AG10803 (cell line): Measurements from ENCODE around the gene ZC3HAV1.
"Not testable (repeated sequence)": the region's sequence is repeated elsewhere in the genome, so short reads cannot be mapped to it uniquely, and the experiment has no call there.

Experiments
- DNase-seq: peaks from one replicate; pipeline ENCODE4 v3.0.0; 2010; ENCODE audit warnings: low read depth
- H3K4me3 ChIP-seq: 2 replicates; pipeline ENCODE4 v1.5.1; 2011; ENCODE audit warnings: mild to moderate bottlenecking, low read length, control low read depth
- TF ChIP-seq, protein P1 (sequence below): conservative IDR thresholded peaks from 2 replicates; pipeline ENCODE4 v1.5.1; 2011; ENCODE audit warnings: mild to moderate bottlenecking, low read length, control low read depth, inconsistent platforms

ZC3HAV1 gene

DNA sequence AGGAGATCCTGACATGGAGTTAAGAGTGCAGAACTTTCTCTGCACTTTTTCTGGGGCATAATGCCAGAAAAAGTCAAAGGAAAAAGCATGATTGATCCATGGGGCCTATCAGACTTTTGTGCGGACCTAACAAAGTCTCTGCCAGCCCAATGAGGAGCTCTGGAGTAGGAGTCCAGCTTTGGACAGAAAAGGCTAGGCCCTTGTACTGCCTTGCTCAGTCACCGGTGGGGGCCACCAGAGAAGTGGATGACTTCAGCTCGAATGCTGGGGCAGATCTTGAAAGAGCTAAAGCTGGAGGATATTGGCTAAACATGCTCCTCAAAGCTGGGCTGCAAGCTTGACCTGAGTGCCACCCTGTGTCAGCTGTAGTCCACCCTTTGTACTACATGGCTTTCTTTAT lies 2.8 kb upstream of the ZC3HAV1 start:
- no peak overlapping the region for H3K4me3 ChIP-seq
- no peak for DNase-seq
- TF ChIP-seq, protein P1, sequence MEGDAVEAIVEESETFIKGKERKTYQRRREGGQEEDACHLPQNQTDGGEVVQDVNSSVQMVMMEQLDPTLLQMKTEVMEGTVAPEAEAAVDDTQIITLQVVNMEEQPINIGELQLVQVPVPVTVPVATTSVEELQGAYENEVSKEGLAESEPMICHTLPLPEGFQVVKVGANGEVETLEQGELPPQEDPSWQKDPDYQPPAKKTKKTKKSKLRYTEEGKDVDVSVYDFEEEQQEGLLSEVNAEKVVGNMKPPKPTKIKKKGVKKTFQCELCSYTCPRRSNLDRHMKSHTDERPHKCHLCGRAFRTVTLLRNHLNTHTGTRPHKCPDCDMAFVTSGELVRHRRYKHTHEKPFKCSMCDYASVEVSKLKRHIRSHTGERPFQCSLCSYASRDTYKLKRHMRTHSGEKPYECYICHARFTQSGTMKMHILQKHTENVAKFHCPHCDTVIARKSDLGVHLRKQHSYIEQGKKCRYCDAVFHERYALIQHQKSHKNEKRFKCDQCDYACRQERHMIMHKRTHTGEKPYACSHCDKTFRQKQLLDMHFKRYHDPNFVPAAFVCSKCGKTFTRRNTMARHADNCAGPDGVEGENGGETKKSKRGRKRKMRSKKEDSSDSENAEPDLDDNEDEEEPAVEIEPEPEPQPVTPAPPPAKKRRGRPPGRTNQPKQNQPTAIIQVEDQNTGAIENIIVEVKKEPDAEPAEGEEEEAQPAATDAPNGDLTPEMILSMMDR, result no peak

DNA sequence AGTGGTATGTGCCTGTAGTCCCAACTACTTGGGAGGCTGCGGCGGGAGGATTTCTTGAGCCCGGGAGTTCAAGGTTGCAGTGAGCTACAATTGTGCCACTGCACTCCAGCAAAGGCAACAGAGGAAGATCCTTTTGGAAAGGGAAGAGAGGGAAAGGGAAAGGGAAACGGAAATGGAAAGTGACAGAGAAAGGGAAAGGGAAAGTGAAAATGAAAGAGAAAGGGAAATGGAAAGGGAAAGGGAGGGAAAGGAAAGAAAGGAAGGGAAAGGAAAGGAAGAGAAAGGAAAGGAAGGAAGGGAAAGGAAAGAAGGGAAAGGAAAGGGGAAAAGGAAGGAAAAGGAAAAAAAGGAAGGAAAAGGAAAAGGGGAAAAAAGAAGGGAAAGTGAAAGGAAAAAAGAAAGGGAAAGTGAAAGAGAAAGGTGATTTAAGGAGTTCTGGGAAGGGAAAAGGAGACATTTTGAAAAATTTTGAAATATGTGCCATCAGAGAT lies 2.3 kb upstream of the ZC3HAV1 start:
- no peak overlapping the region for H3K4me3 ChIP-seq
- no peak for DNase-seq
- TF ChIP-seq, protein P1, result no peak

DNA sequence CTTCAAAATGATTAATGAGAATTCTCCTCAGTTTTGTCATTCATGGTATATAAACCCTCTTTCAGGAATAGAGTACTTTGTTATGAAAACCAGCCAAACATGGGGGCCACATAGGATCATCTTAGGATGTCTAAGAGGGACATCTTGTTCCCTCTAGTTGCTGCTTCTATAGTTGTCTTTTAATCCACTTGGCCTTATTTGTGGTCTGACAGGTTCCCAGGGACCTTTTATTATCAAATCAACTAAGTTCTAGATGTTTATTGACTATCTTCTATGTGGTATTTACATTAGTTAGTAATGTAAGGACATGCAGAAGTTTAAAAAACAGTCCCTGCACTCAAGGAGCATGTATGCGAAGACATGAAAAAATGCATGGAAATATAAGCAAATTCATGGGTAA lies 1.6 kb upstream of the ZC3HAV1 start:
- no peak overlapping the region for H3K4me3 ChIP-seq
- DNase-seq, result no peak
- TF ChIP-seq, protein P1, result no peak

DNA sequence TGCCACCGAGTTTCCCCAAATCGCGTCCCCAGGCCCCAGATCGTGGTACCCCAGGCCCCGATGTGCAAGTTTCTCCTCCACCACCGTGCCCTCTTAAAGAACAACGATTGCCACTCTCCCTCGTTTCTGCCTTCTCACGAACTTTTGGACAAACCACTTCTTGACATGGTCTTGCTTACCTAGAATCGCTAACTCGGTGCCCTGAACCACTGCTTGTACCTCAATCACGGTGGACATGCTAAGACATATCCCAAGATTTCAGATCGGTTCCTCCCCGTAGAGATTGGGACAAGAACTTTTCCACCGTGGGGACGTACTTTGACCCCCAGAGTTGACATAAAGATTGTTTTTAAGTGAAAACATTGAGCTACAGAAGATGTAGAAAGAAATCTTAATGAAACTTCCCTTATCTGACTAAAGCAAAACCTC lies 477 bp upstream of the ZC3HAV1 start:
- TF ChIP-seq, protein P1, result no peak
- peak overlapping the region; percentile 91 for H3K4me3 ChIP-seq
- DNase-seq, result no peak

DNA sequence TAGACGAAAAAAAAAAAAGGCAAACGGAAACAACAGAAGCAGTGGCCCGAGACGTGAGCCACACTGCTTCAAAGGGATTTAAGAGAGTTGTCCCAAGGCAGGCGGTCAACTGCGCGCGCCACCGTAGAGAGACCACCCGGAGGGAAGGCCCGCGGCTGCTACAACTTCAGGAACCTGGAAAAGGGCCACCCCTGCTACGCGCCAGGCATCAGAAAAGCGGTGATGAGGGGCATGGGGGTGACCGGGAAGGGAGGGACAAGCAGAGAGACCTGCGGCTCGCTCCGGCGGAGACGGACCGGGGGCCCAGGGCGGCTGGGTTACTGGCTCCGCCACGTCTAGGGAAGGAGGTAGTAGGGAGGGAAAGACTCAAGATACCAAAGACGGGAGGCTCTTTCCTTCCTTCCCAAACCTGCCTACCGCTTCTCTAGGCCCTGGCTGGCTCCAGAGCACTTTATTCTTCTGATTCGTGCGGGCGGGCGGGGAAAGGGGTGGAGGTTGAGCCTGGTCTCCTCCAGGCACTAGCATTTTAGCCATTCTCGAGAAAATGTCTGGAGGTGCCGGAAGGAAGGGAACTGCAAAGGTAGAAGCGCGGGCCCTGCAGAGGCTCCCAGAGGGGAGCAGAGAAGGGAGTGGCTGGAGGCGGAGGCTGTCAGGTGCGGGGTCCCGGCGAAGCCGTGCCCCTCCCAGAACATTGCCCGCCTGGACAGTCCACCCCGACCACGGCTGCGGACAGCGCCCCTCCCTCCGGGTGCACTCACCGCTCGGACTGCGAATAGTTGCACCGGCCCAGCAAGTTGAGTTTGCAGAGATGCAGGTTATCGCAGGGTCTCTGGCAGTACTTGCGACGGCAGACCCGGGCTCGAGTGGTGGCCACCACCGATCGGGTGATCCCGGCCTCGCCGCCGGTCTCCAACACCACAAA lies 993 bp downstream of the ZC3HAV1 start:
- DNase-seq, result peak; percentile 17
- H3K4me3 ChIP-seq, result peak overlapping the region; percentile 91
- TF ChIP-seq, protein P1, result no peak

DNA sequence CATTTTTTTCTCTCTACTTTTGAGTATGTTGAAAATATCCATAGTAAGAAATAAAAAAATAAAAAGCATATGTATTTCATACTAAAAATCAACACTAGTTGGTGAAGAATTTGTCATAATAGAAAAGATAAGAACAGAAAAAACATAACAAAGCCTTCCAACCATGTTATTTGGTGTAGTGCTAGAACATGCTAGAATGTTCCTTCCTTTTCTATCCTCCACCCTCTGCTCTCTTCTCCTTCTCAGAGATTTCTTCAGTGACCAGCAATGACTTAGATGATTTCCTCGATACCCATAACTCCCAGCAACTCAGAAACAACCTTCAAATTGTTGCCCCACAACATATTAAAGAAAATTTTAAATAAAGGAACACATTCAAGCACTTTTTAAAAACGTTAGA lies 2.6 kb downstream of the ZC3HAV1 start:
- H3K4me3 ChIP-seq, result peak overlapping the region; percentile 91; the same call in 1 of the 2 replicates
- no peak for DNase-seq
- TF ChIP-seq, protein P1, result no peak

DNA sequence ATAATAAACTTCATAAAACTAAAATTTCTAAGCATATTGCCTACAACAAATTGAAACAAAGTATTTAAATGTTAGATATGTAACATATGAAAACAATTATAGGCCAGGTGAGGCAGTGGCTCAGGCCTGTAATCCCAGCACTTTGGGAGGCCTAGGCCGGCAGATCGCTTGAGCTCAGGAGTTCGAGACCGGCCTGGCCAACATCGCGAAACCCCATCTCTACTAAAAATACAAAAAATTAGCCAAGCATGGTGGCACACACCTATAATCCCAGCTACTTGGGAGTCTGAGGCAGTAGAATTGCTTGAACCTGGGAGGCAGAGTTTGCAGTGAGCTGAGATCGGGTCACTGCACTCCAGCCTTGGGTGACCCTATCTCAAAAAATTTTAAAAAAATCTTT lies 3.3 kb downstream of the ZC3HAV1 start:
- not testable (repeated sequence) for DNase-seq, H3K4me3 ChIP-seq
